ENCODE data around the gene ANXA2.

DNA sequence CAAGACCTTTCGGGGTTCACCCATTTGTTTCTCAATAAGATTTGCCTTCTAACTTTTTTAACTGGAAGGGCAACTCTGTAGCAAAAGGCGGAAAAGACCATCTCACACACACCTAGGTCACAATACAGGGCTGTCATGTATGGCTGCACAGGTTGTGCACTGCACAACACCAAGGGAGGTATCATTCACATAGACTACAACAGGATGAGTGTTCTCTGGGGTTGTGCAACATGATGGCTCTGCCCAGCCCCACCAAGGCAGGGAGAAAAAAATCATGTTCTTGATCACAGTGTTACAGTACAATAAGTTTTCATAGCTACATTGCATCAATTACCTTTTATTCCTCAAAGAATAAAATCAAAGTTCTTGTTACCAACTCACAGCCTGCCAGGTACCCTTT, 52.8 kb downstream of the ANXA2 start:
- TF ChIP-seq GATA2 (IDR thresholded peaks at IDR 0.05; ENCODE audit: low read depth, low read length) (no peak), GATA3 (IDR thresholded peaks at IDR 0.05; ENCODE audit: low read depth, low read length) (no peak)
